H9 (cell line): ENCODE data around the gene S100A7A. TPM values are rescaled to one million over a fixed set of nuclear protein-coding genes. Genes with fewer than 3 reads are reported as not detected.

Experiments used
- DNase-seq: peaks from one replicate; pipeline ENCODE4 v3.0.0-alpha.2; 2017
- H2AFZ ChIP-seq: one replicate; pipeline ENCODE4 v1.6.1; 2013; ENCODE audit warnings: mild to moderate bottlenecking, low read length, control low read depth, moderate library complexity
- H2AK5ac ChIP-seq: 2 replicates; pipeline ENCODE4 v1.6.1; 2013; ENCODE audit warnings: low read length, control low read depth, mixed read lengths; ENCODE audit not compliant: insufficient read length
- H2BK120ac ChIP-seq: one replicate; pipeline ENCODE4 v1.6.1; 2013; ENCODE audit warnings: low read depth, mild to moderate bottlenecking, low read length, control low read depth, inconsistent platforms; ENCODE audit not compliant: poor library complexity, severe bottlenecking
- H2BK12ac ChIP-seq: 2 replicates; pipeline ENCODE4 v1.6.1; 2013; ENCODE audit warnings: low read length, control low read depth, mixed read lengths, low read depth; ENCODE audit not compliant: insufficient read length
- H2BK15ac ChIP-seq: 2 replicates; pipeline ENCODE4 v1.6.1; 2013; ENCODE audit warnings: low read depth, low read length, control low read depth
- H2BK20ac ChIP-seq: one replicate; pipeline ENCODE4 v1.6.1; 2013; ENCODE audit warnings: low read depth, mild to moderate bottlenecking, low read length, control low read depth, inconsistent platforms; ENCODE audit not compliant: poor library complexity, severe bottlenecking
- H2BK5ac ChIP-seq: 2 replicates; pipeline ENCODE4 v1.6.1; 2013; ENCODE audit warnings: low read length, control low read depth, mixed read lengths; ENCODE audit not compliant: insufficient read length
- H3K14ac ChIP-seq: 2 replicates; pipeline ENCODE4 v1.6.1; 2013; ENCODE audit warnings: low read length, control low read depth; ENCODE audit not compliant: insufficient read depth
- H3K18ac ChIP-seq: 2 replicates; pipeline ENCODE4 v1.6.1; 2013; ENCODE audit warnings: low read depth, mild to moderate bottlenecking, mixed read lengths, low read length, control low read depth; ENCODE audit not compliant: insufficient read length
- H3K23ac ChIP-seq: 2 replicates; pipeline ENCODE4 v1.6.1; 2013; ENCODE audit warnings: low read length, control low read depth, mixed read lengths, low read depth; ENCODE audit not compliant: insufficient read length
- H3K23me2 ChIP-seq: 2 replicates; pipeline ENCODE4 v1.6.1; 2013; ENCODE audit warnings: low read depth, mild to moderate bottlenecking, mixed read lengths, low read length, control low read depth; ENCODE audit not compliant: insufficient read length, poor library complexity, severe bottlenecking
- H3K27ac ChIP-seq: 2 replicates; pipeline ENCODE4 v1.5.1; 2013; ENCODE audit warnings: low read length, control low read depth, mixed read lengths, low read depth; ENCODE audit not compliant: insufficient read length
- H3K27me3 ChIP-seq: 2 replicates; pipeline ENCODE4 v1.6.1; 2013; ENCODE audit warnings: low read length, control low read depth, inconsistent platforms; ENCODE audit not compliant: insufficient read depth
- H3K4ac ChIP-seq: 2 replicates; pipeline ENCODE4 v1.6.1; 2013; ENCODE audit warnings: low read depth, mild to moderate bottlenecking, control low read depth, inconsistent platforms, low read length, moderate library complexity
- H3K4me1 ChIP-seq: 2 replicates; pipeline ENCODE4 v1.6.1; 2013; ENCODE audit warnings: low read length, control low read depth, inconsistent platforms; ENCODE audit not compliant: insufficient read depth
- H3K4me2 ChIP-seq: 2 replicates; pipeline ENCODE4 v1.6.1; 2013; ENCODE audit warnings: low read length, control low read depth, mixed read lengths; ENCODE audit not compliant: insufficient read length, insufficient read depth
- H3K56ac ChIP-seq: 2 replicates; pipeline ENCODE4 v1.6.1; 2013; ENCODE audit warnings: low read depth, mild to moderate bottlenecking, mixed read lengths, low read length, control low read depth; ENCODE audit not compliant: insufficient read length
- H3K79me1 ChIP-seq: 2 replicates; pipeline ENCODE4 v1.6.1; 2013; ENCODE audit warnings: low read depth, mild to moderate bottlenecking, moderate library complexity, low read length, control low read depth, inconsistent platforms; ENCODE audit not compliant: insufficient read depth, poor library complexity, severe bottlenecking
- H3K79me2 ChIP-seq: 2 replicates; pipeline ENCODE4 v1.6.1; 2013; ENCODE audit warnings: low read length, control low read depth, inconsistent platforms; ENCODE audit not compliant: insufficient read depth
- H3K9ac ChIP-seq: 2 replicates; pipeline ENCODE4 v1.6.1; 2013; ENCODE audit warnings: low read length, control low read depth, mixed read lengths; ENCODE audit not compliant: insufficient read length; ENCODE audit errors: extremely low read depth
- H3K9me3 ChIP-seq: one replicate; pipeline ENCODE4 v1.6.1; 2013; ENCODE audit warnings: low read depth, low read length, inconsistent platforms; ENCODE audit not compliant: control insufficient read depth
- H3T11ph ChIP-seq: one replicate; pipeline ENCODE4 v1.6.1; 2013; ENCODE audit warnings: mild to moderate bottlenecking, low read length, control low read depth, inconsistent platforms
- H4K20me1 ChIP-seq: one replicate; pipeline ENCODE4 v1.6.1; 2013; ENCODE audit not compliant: control insufficient read depth, insufficient read length, insufficient read depth
- H4K5ac ChIP-seq: 2 replicates; pipeline ENCODE4 v1.6.1; 2013; ENCODE audit warnings: low read depth, mild to moderate bottlenecking, mixed read lengths, low read length, control low read depth; ENCODE audit not compliant: insufficient read length
- H4K8ac ChIP-seq: replicated peaks from 2 replicates; pipeline ENCODE4 v1.6.1; 2013; ENCODE audit warnings: low read length, control low read depth, mixed read lengths, low read depth; ENCODE audit not compliant: insufficient read length
- H4K91ac ChIP-seq: 2 replicates; pipeline ENCODE4 v1.6.1; 2013; ENCODE audit warnings: low read depth, mild to moderate bottlenecking, moderate library complexity, mixed read lengths, low read length, control low read depth; ENCODE audit not compliant: insufficient read length
- H3K27ac Mint-ChIP-seq, 3 experiments: 2 replicates in 2 of 3; 3 replicates in 1 of 3; pipeline ENCODE4 v1.8.0; 2020 to 2021; ENCODE audit warnings: mixed read lengths in 3 of 3, mild to moderate bottlenecking in 1 of 3, moderate library complexity in 1 of 3
- H3K27me3 Mint-ChIP-seq: 2 replicates; pipeline ENCODE4 v1.8.0; 2021; ENCODE audit warnings: low read depth, mild to moderate bottlenecking, moderate library complexity, mixed read lengths
- H3K36me3 Mint-ChIP-seq, 3 experiments: 2 replicates in 2 of 3; 3 replicates in 1 of 3; pipeline ENCODE4 v1.8.0; 2020 to 2021; ENCODE audit warnings: low read depth in 3 of 3, mixed read lengths in 3 of 3; ENCODE audit not compliant: insufficient read depth in 1 of 3
- H3K4me1 Mint-ChIP-seq, 2 experiments: 2 replicates each; pipeline ENCODE4 v1.8.0; 2020; ENCODE audit warnings: mixed read lengths in 2 of 2
- H3K4me3 Mint-ChIP-seq, 2 experiments: 2 replicates in 1 of 2; 3 replicates in 1 of 2; pipeline ENCODE4 v1.8.0; 2020 to 2021; ENCODE audit warnings: mild to moderate bottlenecking in 2 of 2, mixed read lengths in 2 of 2, moderate library complexity in 1 of 2
- H3K9me3 Mint-ChIP-seq, 2 experiments: 2 replicates in 1 of 2; 3 replicates in 1 of 2; pipeline ENCODE4 v1.8.0; 2020; ENCODE audit warnings: mild to moderate bottlenecking in 2 of 2, mixed read lengths in 2 of 2, moderate library complexity in 1 of 2
- CTCF ChIP-seq: fragments of 200-600 bp; sonication (generic); conservative IDR thresholded peaks from 3 replicates; pipeline ENCODE4 v1.8.0; 2021; ENCODE audit warnings: antibody characterized with exemption, mild to moderate bottlenecking
- total RNA-seq: library from RNA; stranded (reverse); gene quantifications from 2 replicates; pipeline ENCODE4 v1.2.1, GENCODE V29; 2021

Gene S100A7A
- total RNA-seq, 1 experiment from 2014 or later = not detected

GRCh38 chr1:153439273-153439672 lies 23.0 kb downstream of the S100A7A start:
- H4K8ac ChIP-seq = no peak overlapping the region
- H2AK5ac ChIP-seq = no peak overlapping the region
- H3K4me3 Mint-ChIP-seq = no peak overlapping the region
- H3K4ac ChIP-seq = no peak overlapping the region
- H3K9me3 Mint-ChIP-seq = no peaks in the 10 kb centered on the region; a peak in 1 of 5 replicates
- H2BK12ac ChIP-seq = no peak overlapping the region
- H2BK5ac ChIP-seq = no peak overlapping the region
- H3K14ac ChIP-seq = no peak overlapping the region
- H3T11ph ChIP-seq = no peak overlapping the region
- H2BK15ac ChIP-seq = no peak overlapping the region
- no peaks in the 10 kb centered on the region for H3K23me2 ChIP-seq
- no peak overlapping the region for H3K23ac ChIP-seq
- no peak overlapping the region for H3K18ac ChIP-seq
- no peaks in the 10 kb centered on the region for H3K79me1 ChIP-seq
- H3K9ac ChIP-seq = no peak overlapping the region
- no peak overlapping the region for H2BK20ac ChIP-seq
- no peak overlapping the region for H3K4me2 ChIP-seq
- no peaks in the 10 kb centered on the region for H3K79me2 ChIP-seq
- H2AFZ ChIP-seq = no peak overlapping the region
- no peak overlapping the region for H3K56ac ChIP-seq
- no peak for TF ChIP-seq CTCF
- no peaks in the 10 kb centered on the region for H3K4me1 Mint-ChIP-seq
- H3K27ac Mint-ChIP-seq = no peak overlapping the region
- H3K27me3 ChIP-seq = no peaks in the 10 kb centered on the region
- no peak overlapping the region for H2BK120ac ChIP-seq
- H3K4me1 ChIP-seq = no peaks in the 10 kb centered on the region
- peaks cover 13% of the 10 kb centered on the region for H3K27me3 Mint-ChIP-seq
- H3K9me3 ChIP-seq = no peaks in the 10 kb centered on the region
- no peaks in the 10 kb centered on the region for H3K36me3 Mint-ChIP-seq
- no peak overlapping the region for H3K27ac ChIP-seq
- no peak for DNase-seq
- no peak overlapping the region for H4K91ac ChIP-seq
- H4K5ac ChIP-seq = no peak overlapping the region
- H4K20me1 ChIP-seq = no peaks in the 10 kb centered on the region
